ENCODE data around the gene TBCB. TPM values are rescaled to one million over a fixed set of nuclear protein-coding genes. Genes with fewer than 3 reads are reported as not detected.

Gene TBCB
- polyA plus RNA-seq, 3 donors, result 167 to 233 (median 178) TPM

GRCh38 chr19:36152019-36152351, 36.7 kb downstream of the TBCB start:
- no peaks in the 10 kb centered on the region for H3K27me3 ChIP-seq (ENCODE audit: control insufficient read depth in 2 of 2, insufficient read depth in 2 of 2, low read length in 2 of 2)
- H3K27ac Mint-ChIP-seq, result no peak overlapping the region
- 77% methylated on average over 8 of the region's 16 CpGs for WGBS (ENCODE audit: insufficient coverage)

GRCh38 chr19:36152352-36153091, 37.3 kb downstream of the TBCB start, which contains the start of gene COX7A1:
Gene COX7A1, minus strand, starts transcription at chr19:36152447. Its CDS starts 40 bp downstream, at chr19:36152407.
- no peak for TF ChIP-seq CTCF (IDR thresholded peaks at IDR 0.05)
- peaks cover 38 to 53% of the 10 kb centered on the region in 2 donors for H3K36me3 Mint-ChIP-seq
- intact Hi-C loops (cut with micrococcal nuclease), result no loop called here
- peaks cover 32 to 40% of the 10 kb centered on the region in 2 donors for H3K36me3 ChIP-seq (replicated peaks in 1 of 2; ENCODE audit: control insufficient read depth in 1 of 2, insufficient read depth in 2 of 2, low read length in 2 of 2)
- no peak within 1 kb of the TSS for H3K27ac ChIP-seq (ENCODE audit: low read depth in 1 of 2, low read length in 2 of 2)
- no peaks in the 10 kb centered on the region for H3K79me2 ChIP-seq (ENCODE audit: insufficient read depth, low read length)
- peaks cover 54% of the 10 kb centered on the region for H4K20me1 ChIP-seq (ENCODE audit: insufficient read depth, low read length)
- no peaks in the 10 kb centered on the region for H3K9me3 Mint-ChIP-seq
- peak within 1 kb of the TSS; percentile 42 for H3K4me2 ChIP-seq (replicated peaks; ENCODE audit: extremely low read depth, low read length, poor library complexity, severe bottlenecking)
- H3K27me3 Mint-ChIP-seq (ENCODE audit: low read depth in 3 of 3), result peaks cover 0 to 8% (median 0%) of the 10 kb centered on the region in 3 donors
- DNase-seq, result no peak
- no peak within 1 kb of the TSS for H2AFZ ChIP-seq (ENCODE audit: insufficient read depth, low read depth, low read length, poor library complexity, severe bottlenecking)
- H3K9me3 ChIP-seq (replicated peaks in 1 of 2; ENCODE audit: control insufficient read depth in 1 of 2, insufficient read depth in 1 of 2, low read length in 2 of 2), result no peaks in the 10 kb centered on the region
- H3K4me3 Mint-ChIP-seq, result peak within 1 kb of the TSS; percentile 4 to 53
- H3K4me1 Mint-ChIP-seq, result peaks cover 23% of the 10 kb centered on the region
- H3K4me1 ChIP-seq (ENCODE audit: control insufficient read depth in 1 of 2, insufficient read depth in 2 of 2, low read length in 2 of 2), result peaks cover 8 to 22% of the 10 kb centered on the region in 2 donors
- peak within 1 kb of the TSS; percentile 4 for H3K9ac ChIP-seq (ENCODE audit: insufficient read depth, low read length, poor library complexity, severe bottlenecking)
- H3K4me3 ChIP-seq (replicated peaks in 1 of 3; ENCODE audit: low read depth in 2 of 3, low read length in 3 of 3), result peak within 1 kb of the TSS in 2 of 3 experiments; percentile 4 to 23
- WGBS (ENCODE audit: insufficient coverage), result 28% methylated on average over 27 of the region's 40 CpGs
- peak within 1 kb of the TSS in 4 of 7 donors; percentile 13 to 56 (median 16) for H3K27ac Mint-ChIP-seq
- H3K27me3 ChIP-seq (ENCODE audit: control insufficient read depth in 2 of 2, insufficient read depth in 2 of 2, low read length in 2 of 2), result no peaks in the 10 kb centered on the region

More at GRCh38 chr19:36152019-36152351, 36.7 kb downstream of the TBCB start:
- H3K27me3 Mint-ChIP-seq (ENCODE audit: low read depth in 3 of 3), result peaks cover 0 to 7% (median 0%) of the 10 kb centered on the region in 3 donors
- H3K36me3 ChIP-seq (replicated peaks in 1 of 2; ENCODE audit: control insufficient read depth in 1 of 2, insufficient read depth in 2 of 2, low read length in 2 of 2), result peaks cover 36 to 45% of the 10 kb centered on the region in 2 donors
- peaks cover 42 to 58% of the 10 kb centered on the region in 2 donors for H3K36me3 Mint-ChIP-seq
- no peak for DNase-seq
- no peak for TF ChIP-seq CTCF (IDR thresholded peaks at IDR 0.05)
- H3K4me1 Mint-ChIP-seq, result peaks cover 23% of the 10 kb centered on the region
- peak overlapping the region in 1 of 2 donors; percentile 53 for H3K4me3 Mint-ChIP-seq
- H2AFZ ChIP-seq (ENCODE audit: insufficient read depth, low read depth, low read length, poor library complexity, severe bottlenecking), result no peak overlapping the region
- intact Hi-C loops (cut with micrococcal nuclease), result no loop called here
- no peaks in the 10 kb centered on the region for H3K9me3 Mint-ChIP-seq
- no peaks in the 10 kb centered on the region for H3K9me3 ChIP-seq (replicated peaks in 1 of 2; ENCODE audit: control insufficient read depth in 1 of 2, insufficient read depth in 1 of 2, low read length in 2 of 2)
- peaks cover 8 to 22% of the 10 kb centered on the region in 2 donors for H3K4me1 ChIP-seq (ENCODE audit: control insufficient read depth in 1 of 2, insufficient read depth in 2 of 2, low read length in 2 of 2)
- H4K20me1 ChIP-seq (ENCODE audit: insufficient read depth, low read length), result peaks cover 59% of the 10 kb centered on the region
- peak overlapping the region; percentile 4 for H3K9ac ChIP-seq (ENCODE audit: insufficient read depth, low read length, poor library complexity, severe bottlenecking)
- H3K79me2 ChIP-seq (ENCODE audit: insufficient read depth, low read length), result no peaks in the 10 kb centered on the region
- H3K27ac ChIP-seq (ENCODE audit: low read depth in 1 of 2, low read length in 2 of 2), result no peak overlapping the region
- H3K4me2 ChIP-seq (replicated peaks; ENCODE audit: extremely low read depth, low read length, poor library complexity, severe bottlenecking), result peak overlapping the region; percentile 42
- H3K4me3 ChIP-seq (replicated peaks in 1 of 3; ENCODE audit: low read depth in 2 of 3, low read length in 3 of 3), result peak overlapping the region in 1 of 3 experiments; percentile 23

Data from CD14-positive monocyte (primary cell).